Dendritic cell treated with granulocyte-macrophage colony-stimulating factor and Interleukin-4, amounts not matched to agents 40 ng/mL and 50 ng/mL, for 4 days (primary cell): Measurements from ENCODE around the gene ACTN4.

Experiments used
- H3K27ac Mint-ChIP-seq: one replicate; pipeline ENCODE4 v1.8.0; 2022; ENCODE audit warnings: mild to moderate bottlenecking, mixed read lengths
- H3K27me3 Mint-ChIP-seq: one replicate; pipeline ENCODE4 v1.8.0; 2022; ENCODE audit warnings: mild to moderate bottlenecking, mixed read lengths
- H3K36me3 Mint-ChIP-seq: one replicate; pipeline ENCODE4 v1.8.0; 2022; ENCODE audit warnings: low read depth, mixed read lengths
- H3K4me1 Mint-ChIP-seq: one replicate; pipeline ENCODE4 v1.8.0; 2022; ENCODE audit warnings: low read depth, mixed read lengths
- H3K4me3 Mint-ChIP-seq: one replicate; pipeline ENCODE4 v1.8.0; 2022; ENCODE audit warnings: mild to moderate bottlenecking, moderate library complexity, mixed read lengths
- H3K9me3 Mint-ChIP-seq: one replicate; pipeline ENCODE4 v1.8.0; 2022; ENCODE audit warnings: mixed read lengths
- intact Hi-C: fragments of 100-400 bp; cut with micrococcal nuclease; formaldehyde crosslinking; loops from one replicate; pipeline ENCODE4 v1.15.0; 2022

Gene ACTN4

DNA sequence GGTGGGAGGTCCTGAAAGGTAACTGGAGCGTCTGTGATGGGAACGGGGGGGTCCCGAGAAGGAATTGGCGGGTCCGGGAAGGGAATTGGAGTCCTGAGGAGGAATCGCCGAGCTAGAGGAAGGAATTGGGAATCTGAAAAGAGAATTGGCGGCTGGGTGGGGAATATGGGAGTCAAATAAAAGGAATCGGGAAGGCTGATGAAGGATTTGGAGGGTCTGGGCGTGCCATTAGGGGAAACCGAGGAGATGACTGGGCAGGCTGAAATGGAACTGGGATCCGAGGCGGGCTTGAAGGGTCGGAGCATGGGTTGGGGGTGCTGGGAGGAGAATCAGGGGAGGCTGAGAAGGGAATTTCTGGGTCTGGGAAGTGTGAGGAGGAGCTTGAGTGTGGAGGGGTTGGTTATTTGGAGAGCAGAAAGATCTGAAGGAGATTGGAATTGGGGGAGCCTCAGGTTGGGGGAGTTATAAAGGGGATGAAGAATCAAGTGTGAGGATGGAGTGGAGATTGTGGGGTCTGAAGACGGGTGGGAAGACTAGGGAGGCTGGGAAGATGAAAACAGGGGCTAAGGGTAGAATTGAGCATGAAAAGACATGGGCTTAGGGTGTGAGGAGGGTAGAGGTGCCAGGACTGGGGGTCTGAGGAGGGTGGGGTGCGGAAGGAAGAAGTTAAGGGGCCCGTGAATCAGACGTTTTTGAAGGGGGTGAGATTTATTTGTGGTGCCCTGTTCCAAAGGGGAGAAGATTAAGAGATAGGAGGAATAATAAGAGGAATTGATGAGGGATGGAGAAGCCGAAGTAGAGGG lies 718 bp downstream of the ACTN4 start:
- no peaks in the 10 kb centered on the region for H3K9me3 Mint-ChIP-seq
- no peaks in the 10 kb centered on the region for H3K27me3 Mint-ChIP-seq
- peak overlapping the region; percentile 88 for H3K4me3 Mint-ChIP-seq
- peak overlapping the region; percentile 83 for H3K27ac Mint-ChIP-seq
- H3K4me1 Mint-ChIP-seq: peaks cover 51% of the 10 kb centered on the region
- H3K36me3 Mint-ChIP-seq: peaks cover 21% of the 10 kb centered on the region
- intact Hi-C loops: loop anchor here (2.0 kb wide), 1 partner anchor 45 kb away; no protein-coding TSS in a partner anchor

DNA sequence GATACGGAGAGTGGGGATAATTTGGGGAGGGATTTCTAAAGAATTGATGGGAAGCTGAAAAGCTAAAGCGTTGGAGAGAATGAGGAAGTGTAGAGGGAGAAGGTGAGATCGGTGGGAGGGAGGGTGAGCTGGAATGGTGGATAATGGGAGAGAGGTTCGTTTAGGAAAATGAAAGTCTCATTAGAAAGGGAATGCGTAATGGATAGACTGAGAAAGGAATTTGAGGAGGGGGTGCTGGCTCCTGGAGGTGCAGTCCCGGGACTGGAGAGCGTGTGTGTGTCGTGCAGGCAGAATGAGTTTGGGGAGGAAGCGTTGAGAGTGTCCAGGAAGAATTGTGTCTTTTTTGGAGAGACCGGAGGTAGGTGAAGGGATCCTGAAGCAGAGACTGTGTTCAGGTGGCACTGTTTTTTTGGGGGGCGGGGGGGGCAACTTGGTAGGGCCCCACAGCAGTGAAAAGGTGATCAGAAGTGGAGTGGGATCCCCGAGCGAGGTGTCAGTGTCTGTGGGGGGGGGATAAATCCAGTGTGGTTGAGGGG lies 1.4 kb downstream of the ACTN4 start:
- peaks cover 57% of the 10 kb centered on the region for H3K4me1 Mint-ChIP-seq
- intact Hi-C loops: loop anchor here (2.0 kb wide), 1 partner anchor 44 kb away; no protein-coding TSS in a partner anchor

DNA sequence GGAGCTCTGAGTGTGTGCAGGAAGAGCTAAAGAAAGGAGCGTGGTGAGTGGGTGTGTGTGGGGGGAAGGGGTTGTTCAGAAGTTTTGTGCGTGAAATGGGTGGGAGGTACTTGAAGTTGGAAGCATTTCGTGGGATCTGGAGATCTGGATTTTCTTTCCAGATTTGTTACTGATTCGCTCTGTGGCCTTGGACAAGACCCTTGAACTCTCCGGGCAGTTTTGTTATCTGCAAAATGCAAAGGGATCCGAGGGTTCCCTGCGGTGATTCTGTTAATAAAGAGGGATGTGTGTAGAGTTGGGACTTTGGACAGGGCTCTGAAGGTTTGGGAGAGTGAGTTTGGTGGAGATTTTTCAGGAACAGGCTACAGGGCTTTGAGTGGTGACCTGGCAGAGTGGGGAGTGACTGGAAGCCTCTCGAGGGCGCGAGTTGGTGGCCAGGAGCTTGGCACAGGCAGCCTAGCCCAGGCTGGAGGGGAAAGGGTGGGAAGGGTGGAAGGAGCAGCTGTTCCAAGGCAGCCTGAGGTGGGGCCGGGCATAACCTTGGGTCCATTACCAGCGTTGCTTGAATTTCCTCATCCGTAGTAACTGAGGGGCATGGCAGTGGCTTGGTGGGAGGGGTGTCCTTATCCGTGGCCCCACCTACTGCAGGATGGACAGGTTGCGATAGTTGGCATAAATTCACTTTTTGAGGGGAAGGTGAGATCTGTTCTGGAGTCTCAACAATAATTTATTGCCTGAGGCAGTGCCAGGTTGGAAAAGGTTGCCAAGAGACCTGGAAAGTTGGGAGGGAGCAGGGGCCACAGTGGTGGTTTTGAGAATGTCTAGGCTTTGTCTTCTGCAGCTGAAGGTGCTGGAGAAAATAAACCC lies 2.1 kb downstream of the ACTN4 start:
- peak overlapping the region; percentile 88 for H3K4me3 Mint-ChIP-seq
- H3K36me3 Mint-ChIP-seq: peaks cover 30% of the 10 kb centered on the region
- intact Hi-C loops: loop anchor here (2.0 kb wide), 1 partner anchor 43 kb away; no protein-coding TSS in a partner anchor
- H3K27ac Mint-ChIP-seq: peak overlapping the region; percentile 83
- H3K27me3 Mint-ChIP-seq: no peaks in the 10 kb centered on the region
- H3K9me3 Mint-ChIP-seq: no peaks in the 10 kb centered on the region
- peaks cover 60% of the 10 kb centered on the region for H3K4me1 Mint-ChIP-seq

More for the DNA sequence above, 1.4 kb downstream of the ACTN4 start:
- H3K27me3 Mint-ChIP-seq: no peaks in the 10 kb centered on the region
- H3K9me3 Mint-ChIP-seq: no peaks in the 10 kb centered on the region
- peaks cover 23% of the 10 kb centered on the region for H3K36me3 Mint-ChIP-seq
- peak overlapping the region; percentile 88 for H3K4me3 Mint-ChIP-seq
- H3K27ac Mint-ChIP-seq: peak overlapping the region; percentile 83

DNA sequence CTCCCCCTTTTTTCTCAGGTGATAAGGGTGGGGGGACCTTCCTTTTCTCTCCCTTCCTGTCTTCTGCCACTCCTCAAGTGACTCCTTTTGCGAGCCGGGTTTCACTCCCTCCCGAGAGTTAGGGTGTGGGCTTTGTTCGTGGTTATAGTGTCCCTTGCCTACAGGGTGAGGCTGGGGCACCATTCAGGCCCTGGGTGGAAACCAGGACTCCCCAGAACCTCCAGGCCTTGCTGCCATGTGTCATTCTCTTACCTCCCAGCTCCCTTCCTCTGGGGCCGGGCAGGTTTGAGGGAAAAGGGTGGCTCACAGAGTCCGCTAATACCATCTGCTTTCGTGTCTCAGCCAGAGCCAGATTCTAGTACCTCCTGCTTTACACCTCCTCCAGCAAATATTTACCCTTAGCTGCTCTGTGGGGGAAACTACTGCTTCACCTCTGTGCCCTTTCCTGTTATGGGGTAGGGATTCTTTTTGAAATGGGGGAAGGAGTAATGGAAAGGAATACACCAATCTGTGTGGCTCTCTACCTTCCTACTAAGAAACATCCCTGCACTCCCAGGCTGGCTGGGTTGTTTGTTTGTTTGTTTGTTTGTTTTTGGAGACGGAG lies 2.8 kb downstream of the ACTN4 start:
- Mint-ChIP-seq H3K27ac (peak overlapping the region; percentile 83), H3K4me3 (peak overlapping the region; percentile 88), H3K4me1 (peaks cover 67% of the 10 kb centered on the region), H3K9me3 (no peaks in the 10 kb centered on the region), H3K36me3 (peaks cover 37% of the 10 kb centered on the region), H3K27me3 (no peaks in the 10 kb centered on the region)
- intact Hi-C loops: no loop called here

DNA sequence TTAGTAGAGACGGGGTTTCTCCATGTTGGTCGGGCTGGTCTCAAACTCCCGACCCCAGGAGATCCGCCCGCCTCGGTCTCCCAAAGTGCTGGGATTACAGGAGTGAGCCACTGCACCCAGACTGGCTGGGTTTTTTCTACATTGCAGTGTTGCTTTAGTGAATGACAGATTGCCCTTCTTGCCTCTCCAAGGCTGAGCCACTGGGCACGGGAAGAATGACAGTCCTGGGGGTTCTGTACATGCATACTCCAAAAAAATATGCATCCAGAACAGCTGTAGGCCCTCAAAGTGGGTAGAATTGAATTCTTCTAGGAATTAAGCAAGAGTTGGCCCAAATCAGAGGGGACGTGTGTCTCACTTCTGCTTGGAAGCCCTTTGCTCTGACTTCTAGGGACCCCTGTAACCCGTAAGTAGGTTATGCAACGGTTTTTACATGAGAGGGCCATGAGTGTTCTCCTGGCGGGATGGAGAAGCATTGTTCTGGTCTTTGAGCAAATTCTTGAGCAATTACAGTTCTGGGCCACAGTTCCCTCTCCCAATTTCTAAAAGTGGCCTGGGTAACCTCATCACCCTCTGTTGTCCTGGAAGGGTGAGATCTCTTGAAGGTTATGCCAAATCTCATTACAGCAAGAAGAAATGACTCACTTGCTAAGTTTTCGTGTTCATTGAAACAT lies 3.6 kb downstream of the ACTN4 start:
- peaks cover 45% of the 10 kb centered on the region for H3K36me3 Mint-ChIP-seq
- no peaks in the 10 kb centered on the region for H3K27me3 Mint-ChIP-seq
- H3K4me3 Mint-ChIP-seq: no peak overlapping the region
- H3K9me3 Mint-ChIP-seq: no peaks in the 10 kb centered on the region
- intact Hi-C loops: no loop called here
- peak overlapping the region; percentile 90 for H3K27ac Mint-ChIP-seq
- H3K4me1 Mint-ChIP-seq: peaks cover 75% of the 10 kb centered on the region

DNA sequence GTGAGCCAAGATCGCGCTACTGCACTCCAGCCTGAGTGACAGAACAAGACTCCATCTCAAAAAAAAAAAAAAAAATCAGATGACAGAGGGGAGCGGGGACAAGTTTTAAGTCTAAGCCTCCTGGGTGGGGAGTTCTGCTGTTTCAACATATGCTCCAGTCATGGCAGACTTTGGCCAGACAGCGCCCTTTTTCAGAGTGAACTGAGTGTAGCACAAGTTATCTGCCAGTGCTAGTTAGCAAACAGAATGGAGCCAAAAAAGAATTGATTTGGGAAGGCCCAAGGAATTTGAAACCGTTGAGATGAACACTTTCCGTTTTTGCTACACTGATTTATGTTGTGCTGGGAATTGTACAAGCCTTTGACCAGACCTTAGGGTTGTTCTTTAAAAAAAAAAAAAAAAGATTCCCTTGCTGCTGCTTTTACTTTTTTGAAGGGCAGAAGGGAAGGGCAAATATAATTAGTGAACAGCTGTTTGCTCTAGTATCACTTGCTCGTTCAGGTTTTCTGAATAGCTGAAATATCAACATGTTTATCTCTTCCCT lies 5.7 kb downstream of the ACTN4 start:
- H3K27me3 Mint-ChIP-seq: no peaks in the 10 kb centered on the region
- H3K36me3 Mint-ChIP-seq: peaks cover 60% of the 10 kb centered on the region
- intact Hi-C loops: loop anchor here (2.0 kb wide), 1 partner anchor 16 kb away; no protein-coding TSS in a partner anchor
- peak overlapping the region; percentile 61 for H3K4me3 Mint-ChIP-seq
- H3K4me1 Mint-ChIP-seq: peaks cover 90% of the 10 kb centered on the region
- peak overlapping the region; percentile 90 for H3K27ac Mint-ChIP-seq
- no peaks in the 10 kb centered on the region for H3K9me3 Mint-ChIP-seq

DNA sequence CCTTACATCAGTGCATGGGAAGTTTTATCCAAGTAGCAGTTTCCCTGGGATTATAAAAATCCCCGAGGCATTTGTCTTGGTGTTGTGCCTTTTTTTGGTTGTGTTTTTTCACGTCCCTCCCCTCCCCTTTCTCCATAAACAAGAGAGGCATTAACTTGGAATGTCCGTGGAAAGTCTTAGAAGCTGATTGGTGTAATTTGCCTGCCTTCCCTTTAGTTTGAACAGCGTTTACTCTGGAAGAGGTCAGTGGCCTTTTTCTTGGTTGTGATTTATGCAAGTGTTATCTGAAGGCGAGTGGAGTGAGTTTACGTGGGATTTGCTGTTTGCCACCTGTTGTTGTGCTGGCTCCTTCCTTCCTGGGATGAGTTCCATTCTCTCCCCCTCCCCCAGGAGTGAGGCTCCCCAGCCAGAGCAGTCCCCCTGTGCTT lies 7.2 kb downstream of the ACTN4 start:
- Mint-ChIP-seq H3K9me3 (no peaks in the 10 kb centered on the region), H3K4me3 (no peak overlapping the region), H3K27me3 (no peaks in the 10 kb centered on the region), H3K27ac (peak overlapping the region; percentile 25), H3K36me3 (peaks cover 50% of the 10 kb centered on the region), H3K4me1 (peaks cover 79% of the 10 kb centered on the region)
- intact Hi-C loops: no loop called here

DNA sequence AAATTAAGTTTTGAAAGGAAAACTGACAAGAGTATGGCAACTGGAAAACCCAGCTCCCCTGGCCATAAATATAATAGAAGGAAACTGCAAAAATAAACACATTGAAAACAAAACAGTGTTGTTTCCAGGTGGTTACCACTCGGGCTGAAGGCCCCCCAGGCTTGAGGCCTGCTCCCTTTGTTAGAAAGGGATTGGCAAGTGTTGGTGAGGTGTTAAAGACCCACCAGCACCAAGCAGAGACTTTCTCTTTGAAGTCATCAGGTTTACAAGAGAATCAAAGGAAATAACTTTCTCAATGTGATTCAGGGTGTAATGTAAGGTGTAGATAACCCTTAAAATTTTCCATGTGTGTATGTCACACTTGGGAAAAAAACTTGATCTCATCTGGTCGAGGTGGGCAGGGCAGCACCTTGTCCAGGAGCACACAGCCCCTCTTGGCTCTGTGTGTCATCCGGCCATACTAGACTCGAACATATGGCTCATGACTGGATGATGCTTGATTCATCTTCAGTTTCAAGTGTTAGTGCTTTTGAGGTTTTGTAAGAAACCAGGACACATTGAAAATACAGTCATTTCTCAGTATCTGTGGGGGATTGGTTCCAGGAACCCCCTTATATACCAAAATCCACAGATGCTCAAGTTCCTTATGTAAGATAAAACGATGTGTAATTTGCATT lies 7.8 kb downstream of the ACTN4 start:
- no peak overlapping the region for H3K4me3 Mint-ChIP-seq
- peaks cover 53% of the 10 kb centered on the region for H3K36me3 Mint-ChIP-seq
- H3K27ac Mint-ChIP-seq: peak overlapping the region; percentile 25
- H3K9me3 Mint-ChIP-seq: no peaks in the 10 kb centered on the region
- intact Hi-C loops: no loop called here
- H3K27me3 Mint-ChIP-seq: no peaks in the 10 kb centered on the region
- peaks cover 72% of the 10 kb centered on the region for H3K4me1 Mint-ChIP-seq

DNA sequence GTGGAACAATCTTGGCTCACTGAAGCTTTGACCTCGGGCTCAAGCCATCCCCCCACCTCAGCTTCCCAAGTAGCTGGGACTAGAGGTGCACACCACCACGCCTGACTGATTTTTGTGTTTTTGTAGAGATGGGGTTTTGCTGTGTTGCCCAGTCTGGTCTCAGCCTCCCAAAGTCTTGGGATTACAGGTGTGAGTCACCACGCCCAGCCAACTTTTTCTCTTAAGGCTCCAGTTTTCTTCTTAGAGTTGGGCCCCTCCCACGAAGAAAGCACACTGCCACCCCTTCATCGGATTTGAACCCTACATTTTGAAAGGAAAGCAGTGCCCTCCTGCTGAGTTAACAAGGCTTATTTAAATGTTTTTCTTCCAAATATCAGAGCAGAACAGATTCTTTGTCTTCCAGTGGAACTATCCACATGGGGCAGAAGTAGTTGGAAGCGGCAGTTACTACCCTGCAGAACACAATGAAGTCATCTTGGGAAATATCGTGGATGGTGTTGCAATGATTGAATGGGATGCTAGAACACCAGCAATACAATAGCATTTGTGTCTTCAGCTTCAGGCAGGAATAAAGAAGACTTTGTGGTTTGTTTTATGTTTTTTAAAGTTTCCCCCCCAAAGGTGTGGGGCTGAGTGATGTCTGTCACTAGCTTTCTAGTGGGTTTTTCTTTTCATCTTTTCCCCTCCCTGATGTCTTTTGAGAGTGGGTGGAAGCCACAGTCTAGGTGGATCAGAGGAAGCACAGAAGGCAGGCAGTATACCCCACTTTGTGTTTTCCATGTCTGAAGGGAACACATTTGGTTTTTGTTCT lies 8.9 kb downstream of the ACTN4 start:
- Mint-ChIP-seq H3K27ac (no peak overlapping the region), H3K36me3 (peaks cover 64% of the 10 kb centered on the region), H3K27me3 (no peaks in the 10 kb centered on the region), H3K4me1 (peaks cover 71% of the 10 kb centered on the region), H3K4me3 (no peak overlapping the region), H3K9me3 (no peaks in the 10 kb centered on the region)
- intact Hi-C loops: no loop called here

DNA sequence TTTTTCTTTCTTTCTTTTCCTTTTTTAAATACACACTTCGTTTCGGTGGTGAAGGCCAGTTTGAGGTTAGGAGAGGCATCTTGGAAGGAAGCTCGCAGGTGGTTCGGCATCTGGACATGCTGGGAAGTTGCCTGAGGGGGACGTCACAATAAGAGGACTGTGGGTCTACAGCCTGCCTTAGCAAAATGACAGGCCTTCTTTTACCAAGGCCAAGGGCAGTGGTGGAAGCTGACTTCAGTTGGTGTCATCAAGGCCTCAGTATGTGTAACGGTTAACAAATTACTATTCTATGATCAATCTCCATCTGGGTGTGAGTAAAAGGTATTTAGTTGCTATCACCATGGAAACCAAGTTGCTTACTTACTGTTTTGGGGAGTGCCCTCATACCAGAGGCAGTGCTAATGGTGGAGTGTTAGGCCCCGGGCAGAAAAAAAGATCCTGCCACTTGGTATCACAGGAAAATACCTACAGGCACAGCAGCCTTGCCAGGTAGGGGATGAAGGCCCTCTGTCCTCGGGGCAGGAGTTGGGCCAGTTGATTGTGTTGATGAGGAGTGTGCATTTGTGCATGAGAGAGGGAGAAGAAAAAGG lies 10.3 kb downstream of the ACTN4 start:
- Mint-ChIP-seq H3K4me3 (no peak overlapping the region), H3K27me3 (no peaks in the 10 kb centered on the region), H3K4me1 (peaks cover 69% of the 10 kb centered on the region), H3K27ac (peak overlapping the region; percentile 3), H3K9me3 (no peaks in the 10 kb centered on the region), H3K36me3 (peaks cover 72% of the 10 kb centered on the region)
- intact Hi-C loops: no loop called here

DNA sequence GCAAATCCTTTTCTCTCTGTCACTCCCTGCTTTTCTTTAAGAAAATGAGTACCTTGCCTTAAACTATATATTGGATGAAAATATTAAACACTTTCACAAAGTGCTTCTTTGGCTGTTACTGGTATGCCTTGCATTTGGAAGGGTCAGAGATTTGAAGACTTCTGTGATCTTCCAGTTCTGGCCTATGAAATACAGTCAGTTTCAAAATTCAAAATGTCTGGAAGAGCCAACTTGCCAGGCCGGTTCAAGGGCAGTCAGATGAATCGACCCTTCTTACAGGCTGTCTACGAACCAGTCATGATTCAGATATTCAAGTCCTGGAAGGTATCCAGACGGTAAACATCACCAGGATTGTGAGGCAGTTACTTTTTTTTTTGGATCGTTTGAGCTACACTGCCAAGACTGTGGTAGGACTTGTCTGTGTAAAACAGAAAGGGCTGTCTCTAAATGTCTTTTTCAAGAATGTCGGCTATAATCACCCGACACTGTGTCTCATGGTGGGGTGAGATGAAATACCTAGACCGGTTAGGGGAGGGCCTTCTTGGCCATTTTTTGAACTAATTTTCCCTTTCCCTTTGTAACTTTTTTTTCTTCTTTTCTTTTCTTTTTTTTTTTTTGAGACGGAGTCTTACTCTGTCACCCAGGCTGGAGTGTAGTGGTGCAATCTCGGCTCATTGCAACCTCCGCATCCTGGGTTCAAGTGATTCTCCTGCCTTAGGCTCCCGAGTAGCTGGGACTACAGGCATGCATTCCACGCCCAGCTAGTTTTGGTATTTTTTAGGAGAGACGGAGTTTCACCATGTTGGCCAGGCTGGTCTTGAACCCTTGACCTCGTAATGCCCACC lies 11.2 kb downstream of the ACTN4 start:
- intact Hi-C loops: no loop called here
- H3K27me3 Mint-ChIP-seq: no peaks in the 10 kb centered on the region
- H3K9me3 Mint-ChIP-seq: no peaks in the 10 kb centered on the region
- peaks cover 73% of the 10 kb centered on the region for H3K4me1 Mint-ChIP-seq
- peak overlapping the region; percentile 57 for H3K27ac Mint-ChIP-seq
- peaks cover 80% of the 10 kb centered on the region for H3K36me3 Mint-ChIP-seq
- H3K4me3 Mint-ChIP-seq: no peak overlapping the region
